Upper lobe of left lung (tissue), 6 donors: ENCODE data around the gene ARSD. TPM values are rescaled to one million over a fixed set of nuclear protein-coding genes. Genes with fewer than 3 reads are reported as not detected.
A peak's percentile ranks its signal among the peaks of the same experiment; 100 is the strongest.

Source experiments
- ATAC-seq, 2 donors: fragments of 200-7000 bp; cut with Tn5 transposase; one replicate each; pipeline ENCODE4 v1.9.1; 2022; ENCODE audit warnings: mild to moderate bottlenecking in 2 of 2, moderate library complexity in 2 of 2; ENCODE audit not compliant: low FRiP score in 2 of 2
- DNase-seq, 2 donors: peaks; one replicate each; pipeline ENCODE4 v3.0.0-alpha.2; 2019 to 2020
- H3K27ac ChIP-seq, 4 donors: fragments of 200-600 bp; sonication (generic); one replicate each; pipeline ENCODE4 v1.5.1; 2016 to 2019
- H3K27me3 ChIP-seq, 4 donors: fragments of 200-600 bp; sonication (generic); one replicate each; pipeline ENCODE4 v1.5.1; 2017 to 2019
- H3K36me3 ChIP-seq, 4 donors: fragments of 200-600 bp; sonication (generic); one replicate each; pipeline ENCODE4 v1.5.1; 2016 to 2019
- H3K4me1 ChIP-seq, 4 donors: fragments of 200-600 bp; sonication (generic); one replicate each; pipeline ENCODE4 v1.5.1; 2018 to 2019
- H3K4me3 ChIP-seq, 4 donors: fragments of 200-600 bp; sonication (generic); one replicate each; pipeline ENCODE4 v1.5.1; 2017 to 2019; ENCODE audit warnings: mild to moderate bottlenecking in 2 of 4, moderate library complexity in 1 of 4
- H3K9me3 ChIP-seq, 4 donors: fragments of 200-600 bp; sonication (generic); one replicate each; pipeline ENCODE4 v1.5.1; 2018 to 2019
- EP300 ChIP-seq, 4 donors: sonication (generic); formaldehyde crosslinking; IDR thresholded peaks; one replicate each; pipeline ENCODE4 v1.5.1; 2017; ENCODE audit warnings: antibody characterized with exemption in 4 of 4, control low read depth in 2 of 4
- POLR2A ChIP-seq, 4 donors: fragments of 450-650 bp; IDR thresholded peaks; one replicate each; pipeline ENCODE4 v1.5.1; 2016 to 2017; ENCODE audit warnings: antibody characterized with exemption in 4 of 4, mild to moderate bottlenecking in 2 of 4
- POLR2AphosphoS5 ChIP-seq, 2 donors: sonication (generic); formaldehyde crosslinking; IDR thresholded peaks; one replicate each; pipeline ENCODE4 v1.5.1; 2017; ENCODE audit warnings: antibody characterized with exemption in 2 of 2
- WGBS, 2 donors: methylation state at CpG; one replicate each; pipeline ENCODE4 v1.1.5; 2017 to 2018; 5-methylcytosine and 5-hydroxymethylcytosine counted together
- total RNA-seq, 6 donors: library from RNA; depleted of rRNA in 4 of 6; stranded (reverse); fragments of >200 nt in 4 of 6; gene quantifications; one replicate each; pipeline versions ENCODE4 v1.1.0 to v1.2.1, GENCODE V29; 2016 to 2021
- TF ChIP-seq, protein P1 (sequence below), 6 experiments: fragments of 450-650 bp in 4 of 6; fragments of 200-600 bp in 2 of 6; sonication (generic) in 2 of 6; IDR thresholded peaks; one replicate each; pipeline ENCODE4 v1.5.1; 2016 to 2019; ENCODE audit warnings: antibody characterized with exemption in 6 of 6
- donor health status: DM: no; HTN: no; CAD: no; lungs with moderate emphysema.
- donor health status: DM: no; HTN: yes; CAD: no; lungs with severe emphysema.

The ARSD gene
- total RNA-seq, 6 donors from 2014 or later, result 27.1 to 67.7 (median 32.3) TPM

DNA sequence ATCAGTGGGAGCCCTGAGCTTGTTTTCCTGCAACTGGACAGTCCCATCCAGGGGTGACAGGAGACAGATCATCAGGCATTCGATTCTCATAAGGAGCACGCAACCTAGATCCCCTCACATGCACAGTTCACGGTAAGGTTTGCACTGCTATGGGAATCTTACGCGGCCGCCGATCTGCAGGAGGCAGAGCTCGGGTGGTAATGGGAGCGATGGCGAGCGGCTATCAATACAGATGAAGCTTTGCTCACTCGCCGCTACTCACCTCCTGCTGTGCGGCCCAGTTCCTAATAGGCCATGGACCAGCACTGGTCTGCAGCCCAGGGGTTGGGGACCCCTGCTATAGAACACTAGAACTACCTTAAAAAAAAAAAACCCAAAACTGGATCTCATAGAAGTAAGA, 45.4 kb downstream of the ARSD start:
- WGBS, 2 donors, result 95 to 97% methylated on average over 11 to 14 of the region's 14 CpGs

DNA sequence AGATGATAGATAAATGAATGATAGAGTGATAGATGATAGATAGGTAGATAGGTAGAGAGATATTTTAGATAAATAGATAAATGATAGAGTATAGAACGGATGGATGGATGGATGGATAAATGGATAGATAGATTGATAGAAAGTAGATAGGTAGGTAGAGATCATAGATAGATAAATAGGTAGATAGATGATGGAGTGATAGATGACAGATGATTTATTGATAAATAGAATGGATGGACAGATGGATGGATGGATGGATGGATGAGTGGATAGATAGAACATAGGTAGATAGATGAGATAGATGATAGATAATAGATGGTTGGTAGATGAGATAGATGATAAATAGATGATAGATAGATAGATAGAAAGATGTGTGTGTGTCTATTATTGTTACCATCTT, 49.5 kb downstream of the ARSD start:
- 85 to 88% methylated on average over 1 of the region's 1 CpG for WGBS, 2 donors
- ATAC-seq, result no peak
- H3K4me3 ChIP-seq, result no peak overlapping the region
- TF ChIP-seq POLR2A (IDR thresholded peaks at IDR 0.05) (no peak), POLR2AphosphoS5 (IDR thresholded peaks at IDR 0.05) (no peak), EP300 (IDR thresholded peaks at IDR 0.05) (no peak)
- TF ChIP-seq, protein P1, sequence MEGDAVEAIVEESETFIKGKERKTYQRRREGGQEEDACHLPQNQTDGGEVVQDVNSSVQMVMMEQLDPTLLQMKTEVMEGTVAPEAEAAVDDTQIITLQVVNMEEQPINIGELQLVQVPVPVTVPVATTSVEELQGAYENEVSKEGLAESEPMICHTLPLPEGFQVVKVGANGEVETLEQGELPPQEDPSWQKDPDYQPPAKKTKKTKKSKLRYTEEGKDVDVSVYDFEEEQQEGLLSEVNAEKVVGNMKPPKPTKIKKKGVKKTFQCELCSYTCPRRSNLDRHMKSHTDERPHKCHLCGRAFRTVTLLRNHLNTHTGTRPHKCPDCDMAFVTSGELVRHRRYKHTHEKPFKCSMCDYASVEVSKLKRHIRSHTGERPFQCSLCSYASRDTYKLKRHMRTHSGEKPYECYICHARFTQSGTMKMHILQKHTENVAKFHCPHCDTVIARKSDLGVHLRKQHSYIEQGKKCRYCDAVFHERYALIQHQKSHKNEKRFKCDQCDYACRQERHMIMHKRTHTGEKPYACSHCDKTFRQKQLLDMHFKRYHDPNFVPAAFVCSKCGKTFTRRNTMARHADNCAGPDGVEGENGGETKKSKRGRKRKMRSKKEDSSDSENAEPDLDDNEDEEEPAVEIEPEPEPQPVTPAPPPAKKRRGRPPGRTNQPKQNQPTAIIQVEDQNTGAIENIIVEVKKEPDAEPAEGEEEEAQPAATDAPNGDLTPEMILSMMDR (IDR thresholded peaks at IDR 0.05), result no peak
- no peak overlapping the region for H3K27ac ChIP-seq
- DNase-seq, result no peak
- no peaks in the 10 kb centered on the region for H3K4me1 ChIP-seq
- H3K27me3 ChIP-seq, result no peaks in the 10 kb centered on the region
- H3K9me3 ChIP-seq, result no peaks in the 10 kb centered on the region
- H3K36me3 ChIP-seq, result no peaks in the 10 kb centered on the region

More for the DNA sequence above, 45.4 kb downstream of the ARSD start:
- no peaks in the 10 kb centered on the region for H3K9me3 ChIP-seq
- H3K4me3 ChIP-seq, result no peak overlapping the region
- TF ChIP-seq POLR2A (IDR thresholded peaks at IDR 0.05) (no peak), POLR2AphosphoS5 (IDR thresholded peaks at IDR 0.05) (no peak), EP300 (IDR thresholded peaks at IDR 0.05) (no peak)
- TF ChIP-seq, protein P1 (IDR thresholded peaks at IDR 0.05), result no peak
- H3K4me1 ChIP-seq, result no peaks in the 10 kb centered on the region
- no peaks in the 10 kb centered on the region for H3K27me3 ChIP-seq
- H3K36me3 ChIP-seq, result no peaks in the 10 kb centered on the region
- DNase-seq, result peak in 1 of 2 donors; percentile 2
- H3K27ac ChIP-seq, result no peak overlapping the region
- no peak for ATAC-seq

DNA sequence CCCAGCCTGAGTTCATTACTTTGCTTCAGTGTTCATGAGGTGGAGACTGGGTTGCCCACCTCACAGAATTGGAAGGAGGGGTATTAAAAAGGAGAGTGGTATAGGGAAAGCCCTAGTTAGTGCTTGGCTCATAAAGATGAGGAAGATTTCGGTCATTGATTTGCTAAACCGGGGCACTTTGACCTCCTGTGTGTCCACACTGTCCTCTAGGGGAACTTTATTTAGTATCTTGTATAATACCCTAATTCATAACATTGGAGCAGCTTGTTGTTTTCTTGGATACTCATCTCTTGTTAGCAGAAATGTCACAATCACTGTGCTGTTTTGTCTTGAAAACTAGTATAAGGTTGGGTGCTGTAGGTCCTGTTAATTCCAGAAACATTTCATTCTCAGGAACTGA, 50.6 kb downstream of the ARSD start:
- Histone ChIP-seq H3K36me3 (no peaks in the 10 kb centered on the region), H3K27ac (no peak overlapping the region), H3K4me1 (no peaks in the 10 kb centered on the region), H3K9me3 (no peaks in the 10 kb centered on the region), H3K4me3 (no peak overlapping the region), H3K27me3 (no peaks in the 10 kb centered on the region)
- no peak for ATAC-seq
- DNase-seq, result no peak
- WGBS, 2 donors, result 86 to 90% methylated on average over 2 of the region's 2 CpGs
- TF ChIP-seq, protein P1 (IDR thresholded peaks at IDR 0.05), result no peak
- no peak for TF ChIP-seq EP300 (IDR thresholded peaks at IDR 0.05)
- TF ChIP-seq POLR2A (IDR thresholded peaks at IDR 0.05), result no peak
- TF ChIP-seq POLR2AphosphoS5 (IDR thresholded peaks at IDR 0.05), result no peak

DNA sequence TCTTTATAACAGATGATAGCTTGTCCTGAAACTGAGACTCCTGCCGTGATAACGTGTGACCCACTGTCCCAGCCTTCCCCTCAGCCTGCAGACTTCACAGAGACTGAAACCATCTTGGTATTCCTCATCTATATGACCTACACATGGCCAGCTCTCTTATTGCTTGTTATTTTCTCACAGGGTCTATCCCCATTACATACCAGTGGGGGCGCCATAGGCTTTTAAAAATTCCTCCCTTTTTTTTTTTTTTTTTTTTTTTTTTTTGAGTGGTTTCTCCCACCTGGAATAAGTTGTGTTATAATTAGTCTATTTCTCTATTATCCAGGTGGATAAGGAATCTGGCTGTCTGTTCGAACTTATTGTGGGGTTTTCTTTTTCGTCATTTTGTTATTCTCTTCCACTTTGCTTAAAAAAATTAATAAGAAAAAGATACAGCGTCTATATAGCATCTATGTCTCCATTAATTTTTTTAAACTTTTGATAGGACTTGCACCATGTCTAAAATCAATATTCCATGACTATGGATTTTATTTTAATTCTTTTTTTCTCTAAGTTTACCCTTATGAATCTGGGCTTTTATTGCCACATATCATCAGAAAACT, 53.2 kb downstream of the ARSD start:
- TF ChIP-seq EP300 (IDR thresholded peaks at IDR 0.05), result no peak
- TF ChIP-seq, protein P1 (IDR thresholded peaks at IDR 0.05), result peak in 3 of 6 experiments; percentile 9 to 40 (median 25)
- H3K36me3 ChIP-seq, result no peaks in the 10 kb centered on the region
- WGBS, 2 donors, result 76 to 77% methylated on average over 6 of the region's 6 CpGs
- DNase-seq (no peak), ATAC-seq (no peak)
- no peak overlapping the region for H3K27ac ChIP-seq
- H3K27me3 ChIP-seq, result no peaks in the 10 kb centered on the region
- H3K4me3 ChIP-seq, result no peak overlapping the region
- H3K9me3 ChIP-seq, result no peaks in the 10 kb centered on the region
- H3K4me1 ChIP-seq, result no peaks in the 10 kb centered on the region

DNA sequence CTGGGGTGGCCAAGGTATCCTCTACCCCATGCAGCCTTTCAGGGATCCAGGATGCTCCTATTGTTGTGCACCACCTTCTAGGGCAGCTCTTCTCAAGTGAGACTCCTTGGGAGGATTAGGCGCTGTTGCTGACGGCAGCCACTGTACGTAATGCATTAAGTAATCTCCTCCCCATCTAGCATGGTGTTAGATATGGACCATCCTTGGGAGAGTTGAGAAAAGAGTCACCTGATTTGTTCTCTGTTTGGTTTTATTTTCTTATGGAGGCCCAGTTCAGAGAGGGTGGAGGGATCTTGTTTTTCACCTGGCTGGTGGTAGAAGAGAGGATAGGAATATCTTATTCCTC, 54.0 kb downstream of the ARSD start:
- H3K27ac ChIP-seq, result no peak overlapping the region
- no peak for DNase-seq
- no peaks in the 10 kb centered on the region for H3K27me3 ChIP-seq
- no peaks in the 10 kb centered on the region for H3K9me3 ChIP-seq
- no peak for ATAC-seq
- TF ChIP-seq POLR2A (IDR thresholded peaks at IDR 0.05) (no peak), POLR2AphosphoS5 (IDR thresholded peaks at IDR 0.05) (no peak), EP300 (IDR thresholded peaks at IDR 0.05) (no peak)
- TF ChIP-seq, protein P1 (IDR thresholded peaks at IDR 0.05), result no peak
- H3K4me1 ChIP-seq, result no peaks in the 10 kb centered on the region
- no peak overlapping the region for H3K4me3 ChIP-seq
- no peaks in the 10 kb centered on the region for H3K36me3 ChIP-seq
- 94 to 96% methylated on average over 3 of the region's 3 CpGs for WGBS, 2 donors
